HG02970 (cell line): ENCODE results near the gene EMC1.
"Not testable (repeated sequence)": the region's sequence is repeated elsewhere in the genome, so short reads cannot be mapped to it uniquely, and the experiment has no call there.

Source experiments
- ATAC-seq: cut with Tn5 transposase; IDR thresholded peaks from one replicate; pipeline ENCODE4 v1.9.1; 2021; ENCODE audit warnings: mild to moderate bottlenecking, moderate library complexity, moderate number of reproducible peaks; ENCODE audit not compliant: unreplicated experiment, low FRiP score

EMC1 gene

GRCh38 chr1:19262047-19262446 is 10.7 kb upstream of the EMC1 start:
- no peak for ATAC-seq

GRCh38 chr1:19260211-19261138 is 9.2 kb upstream of the EMC1 start:
- ATAC-seq = no peak

GRCh38 chr1:19258353-19258752 is 7.0 kb upstream of the EMC1 start:
- no peak for ATAC-seq

- ATAC-seq = no peak
Observed at GRCh38 chr1:19257178-19257914, 6.0 kb upstream of the EMC1 start.

- ATAC-seq = not testable (repeated sequence)
Observed at GRCh38 chr1:19256301-19256700, 5.0 kb upstream of the EMC1 start.

- ATAC-seq = no peak
Observed at GRCh38 chr1:19255288-19255687, 4.0 kb upstream of the EMC1 start.

GRCh38 chr1:19254416-19254815 is 3.1 kb upstream of the EMC1 start:
- no peak for ATAC-seq

- no peak for ATAC-seq
Observed at GRCh38 chr1:19250629-19251304, 557 bp downstream of the EMC1 start.

GRCh38 chr1:19240673-19241538 is 10.4 kb downstream of the EMC1 start:
- ATAC-seq = no peak

- ATAC-seq = no peak
Observed at GRCh38 chr1:19239876-19240275, 11.4 kb downstream of the EMC1 start.

- ATAC-seq = no peak
Observed at GRCh38 chr1:19234224-19234623, 17.1 kb downstream of the EMC1 start.

GRCh38 chr1:19232524-19232846 is 18.8 kb downstream of the EMC1 start:
- no peak for ATAC-seq

- ATAC-seq = not testable (repeated sequence)
Observed at GRCh38 chr1:19231736-19232523, 19.4 kb downstream of the EMC1 start.

GRCh38 chr1:19229828-19230325 is 21.4 kb downstream of the EMC1 start:
- no peak for ATAC-seq

- no peak for ATAC-seq
Observed at GRCh38 chr1:19229229-19229628, 22.1 kb downstream of the EMC1 start.

GRCh38 chr1:19222979-19223824 is 28.1 kb downstream of the EMC1 start:
- no peak for ATAC-seq

GRCh38 chr1:19222573-19222972 is 28.8 kb downstream of the EMC1 start:
- ATAC-seq = no peak

GRCh38 chr1:19220991-19221390 is 30.3 kb downstream of the EMC1 start:
- ATAC-seq = no peak
